Activated naive CD4-positive, alpha-beta T cell treated with anti-CD3 and anti-CD28 coated beads, Interleukin-2, amount 50 U/mL, for 72 hours (primary cell): ENCODE results near the gene TMEM132C. TPM values are rescaled to one million over a fixed set of nuclear protein-coding genes. Genes with fewer than 3 reads are reported as not detected.
A peak's percentile ranks its signal among the peaks of the same experiment; 100 is the strongest.
"Not testable (repeated sequence)": the region's sequence is repeated elsewhere in the genome, so short reads cannot be mapped to it uniquely, and the experiment has no call there.

Experiments used
- ATAC-seq, 2 donors: fragments of 150-1000 bp; cut with Tn5 transposase; 2 replicates each; pipeline ENCODE4 v1.10.0; 2021; ENCODE audit warnings: mild to moderate bottlenecking in 2 of 2, moderate library complexity in 2 of 2
- DNase-seq, 2 donors: peaks; one replicate each; pipeline ENCODE4 v3.0.0; 2021 to 2022; ENCODE audit warnings: low spot score in 2 of 2
- H3K27ac Mint-ChIP-seq, 2 donors: one replicate each; pipeline ENCODE4 v1.8.0; 2022; ENCODE audit warnings: mild to moderate bottlenecking in 2 of 2, mixed read lengths in 2 of 2
- H3K36me3 Mint-ChIP-seq, 2 donors: one replicate each; pipeline ENCODE4 v1.8.0; 2022; ENCODE audit warnings: mixed read lengths in 2 of 2
- H3K9me3 Mint-ChIP-seq, 2 donors: one replicate each; pipeline ENCODE4 v1.8.0; 2022; ENCODE audit warnings: mixed read lengths in 2 of 2
- total RNA-seq, 2 donors: library from RNA; stranded (reverse); gene quantifications; one replicate each; pipeline ENCODE4 v1.2.3, GENCODE V29; 2022

The TMEM132C gene
- total RNA-seq, 2 donors from 2014 or later, result not detected

- DNase-seq (no peak), ATAC-seq (no peak)
- H3K9me3 Mint-ChIP-seq, result peaks cover 13 to 20% of the 10 kb centered on the region in 2 donors
- H3K27ac Mint-ChIP-seq, result no peak overlapping the region
- H3K36me3 Mint-ChIP-seq, result peaks cover 0 to 7% of the 10 kb centered on the region in 2 donors
These were observed 311.1 kb downstream of the TMEM132C start for GRCh38 chr12:128578045-128578444.

- no peak for DNase-seq
- no peak for ATAC-seq
- Mint-ChIP-seq H3K36me3 (no peaks in the 10 kb centered on the region), H3K9me3 (peaks cover 5 to 19% of the 10 kb centered on the region in 2 donors), H3K27ac (no peak overlapping the region)
These were observed 314.4 kb downstream of the TMEM132C start for GRCh38 chr12:128581321-128581761.

- Mint-ChIP-seq H3K27ac (no peak overlapping the region), H3K36me3 (no peaks in the 10 kb centered on the region), H3K9me3 (peaks cover 5 to 15% of the 10 kb centered on the region in 2 donors)
- DNase-seq (no peak), ATAC-seq (no peak)
These were observed 316.5 kb downstream of the TMEM132C start for GRCh38 chr12:128583453-128583852.

GRCh38 chr12:128586451-128587029 lies 319.6 kb downstream of the TMEM132C start:
- ATAC-seq (no peak), DNase-seq (no peak)

GRCh38 chr12:128587918-128588317 lies 320.9 kb downstream of the TMEM132C start:
- H3K36me3 Mint-ChIP-seq, result no peaks in the 10 kb centered on the region
- no peak for ATAC-seq
- DNase-seq, result no peak
- H3K27ac Mint-ChIP-seq, result no peak overlapping the region
- peaks cover 0 to 6% of the 10 kb centered on the region in 2 donors for H3K9me3 Mint-ChIP-seq

More at GRCh38 chr12:128586451-128587029, 319.6 kb downstream of the TMEM132C start:
- no peak overlapping the region for H3K27ac Mint-ChIP-seq
- peaks cover 4 to 6% of the 10 kb centered on the region in 2 donors for H3K9me3 Mint-ChIP-seq
- H3K36me3 Mint-ChIP-seq, result no peaks in the 10 kb centered on the region

DNA sequence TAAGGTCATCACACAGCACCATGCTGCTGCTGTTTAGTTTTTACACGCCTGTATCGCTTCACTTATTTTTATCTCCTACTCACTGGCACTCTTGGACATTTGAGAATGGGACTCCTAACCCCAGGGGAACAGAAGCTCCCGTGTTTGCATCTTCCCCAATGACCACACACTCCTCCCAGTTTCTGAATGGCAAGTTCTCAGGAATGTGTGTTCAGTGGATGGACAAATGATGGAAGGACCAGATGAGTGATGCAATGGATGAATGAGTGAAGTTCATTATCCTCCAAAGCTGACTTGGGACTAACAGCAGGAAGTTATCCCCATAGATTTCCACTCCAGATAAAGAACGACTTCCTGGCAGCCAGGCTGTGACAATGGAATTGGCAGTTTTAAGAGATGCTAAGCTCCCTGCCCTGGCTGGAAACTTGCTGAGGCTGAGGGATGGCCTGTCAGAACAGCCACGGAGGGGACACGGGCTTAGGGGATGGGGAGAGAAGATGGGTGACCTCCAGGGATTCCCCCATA lies 325.3 kb downstream of the TMEM132C start:
- Mint-ChIP-seq H3K27ac (no peak overlapping the region), H3K36me3 (no peaks in the 10 kb centered on the region), H3K9me3 (no peaks in the 10 kb centered on the region)
- DNase-seq (no peak), ATAC-seq (no peak)

DNA sequence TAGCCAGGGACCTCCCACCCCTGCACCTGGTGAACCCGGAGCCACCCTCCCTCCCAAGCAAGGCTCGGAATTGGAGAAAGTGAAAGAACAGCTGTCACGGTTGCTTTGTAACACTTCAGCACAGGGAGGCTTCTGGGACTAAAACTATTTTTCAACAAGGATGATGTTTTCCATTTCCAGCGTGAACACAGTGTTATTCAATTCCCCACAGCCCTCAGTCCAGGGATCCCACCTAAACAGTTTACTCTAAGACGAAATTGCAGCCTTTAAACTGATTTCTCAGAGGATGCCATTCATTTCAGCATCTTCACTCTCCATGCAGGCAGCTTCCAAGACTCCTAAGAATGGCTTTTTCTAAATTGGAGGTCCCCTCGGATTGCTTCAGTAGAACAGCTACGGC lies 327.6 kb downstream of the TMEM132C start:
- no peak for ATAC-seq
- no peaks in the 10 kb centered on the region for H3K36me3 Mint-ChIP-seq
- DNase-seq, result no peak
- no peak overlapping the region for H3K27ac Mint-ChIP-seq
- peaks cover 4 to 5% of the 10 kb centered on the region in 2 donors for H3K9me3 Mint-ChIP-seq

DNA sequence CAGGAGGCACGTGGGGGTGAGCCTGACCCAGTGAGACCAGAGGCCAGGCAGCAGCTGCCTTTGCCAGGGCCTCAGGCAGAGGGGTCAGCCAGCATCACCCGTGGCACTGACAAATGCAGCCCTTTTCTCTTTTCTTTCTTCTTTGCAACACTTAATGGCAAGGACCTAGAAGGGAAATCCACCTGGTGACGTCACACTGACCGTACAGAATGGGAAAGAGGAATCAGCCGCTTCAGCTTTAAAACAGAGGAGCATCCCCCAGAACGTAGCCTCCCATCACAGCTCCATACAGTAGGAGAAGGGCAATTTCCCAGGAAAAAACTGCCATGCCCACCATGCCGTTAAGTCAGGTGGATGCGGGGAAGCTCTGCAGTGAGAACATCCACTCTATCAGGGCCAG lies 328.6 kb downstream of the TMEM132C start:
- Mint-ChIP-seq H3K27ac (no peak overlapping the region), H3K36me3 (no peaks in the 10 kb centered on the region), H3K9me3 (peaks cover 4 to 5% of the 10 kb centered on the region in 2 donors)
- no peak for DNase-seq
- no peak for ATAC-seq

DNA sequence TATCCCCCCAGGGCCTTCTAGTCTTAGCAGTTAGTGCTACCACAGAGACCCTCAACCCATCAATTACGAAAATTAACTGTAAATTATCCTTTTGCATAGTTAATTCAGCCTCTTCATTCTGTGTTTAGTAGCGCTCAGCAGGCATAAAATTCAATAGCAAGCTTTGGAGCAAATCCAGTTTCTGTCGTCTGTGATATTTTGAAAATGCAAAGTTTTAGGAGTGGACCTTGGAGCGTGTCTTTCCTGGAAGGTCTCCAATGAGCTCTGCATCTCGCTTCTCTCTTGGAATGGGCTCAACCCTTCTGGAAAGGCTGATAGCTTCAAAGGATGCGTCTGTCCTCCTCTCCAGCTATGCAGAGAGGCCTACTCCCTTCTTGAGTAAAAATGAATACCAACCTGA lies 333.9 kb downstream of the TMEM132C start:
- H3K9me3 Mint-ChIP-seq, result peaks cover 4 to 5% of the 10 kb centered on the region in 2 donors
- no peak overlapping the region for H3K27ac Mint-ChIP-seq
- no peak for ATAC-seq
- no peak for DNase-seq
- no peaks in the 10 kb centered on the region for H3K36me3 Mint-ChIP-seq

- no peaks in the 10 kb centered on the region for H3K9me3 Mint-ChIP-seq
- ATAC-seq (no peak), DNase-seq (no peak)
- no peaks in the 10 kb centered on the region for H3K36me3 Mint-ChIP-seq
- no peak overlapping the region for H3K27ac Mint-ChIP-seq
These were observed 336.7 kb downstream of the TMEM132C start for GRCh38 chr12:128603573-128604115.

DNA sequence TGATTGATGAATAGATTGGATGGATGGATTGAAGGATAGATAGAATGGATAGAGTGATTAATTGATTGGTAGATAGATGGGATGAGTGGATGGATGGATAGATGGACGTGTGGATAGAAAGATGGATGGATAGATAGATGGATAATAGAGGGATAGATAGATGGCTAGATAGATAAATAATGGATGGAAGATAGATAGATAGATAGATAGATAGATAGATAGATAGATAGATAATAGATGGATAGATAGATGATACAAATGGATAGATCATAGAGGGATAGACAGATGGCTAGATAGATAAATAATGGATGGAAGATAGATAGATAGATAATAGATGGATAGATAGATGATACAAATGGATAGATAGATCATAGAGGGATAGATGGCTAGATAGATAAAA lies 337.2 kb downstream of the TMEM132C start:
- not testable (repeated sequence) for DNase-seq, H3K9me3 Mint-ChIP-seq, ATAC-seq, H3K27ac Mint-ChIP-seq, H3K36me3 Mint-ChIP-seq

GRCh38 chr12:128606051-128606450 lies 339.1 kb downstream of the TMEM132C start:
- ATAC-seq, result no peak
- no peaks in the 10 kb centered on the region for H3K36me3 Mint-ChIP-seq
- H3K27ac Mint-ChIP-seq, result no peak overlapping the region
- no peaks in the 10 kb centered on the region for H3K9me3 Mint-ChIP-seq
- DNase-seq, result no peak

GRCh38 chr12:128606538-128606937 lies 339.6 kb downstream of the TMEM132C start:
- peak overlapping the region in 1 of 2 donors; percentile 45 for H3K27ac Mint-ChIP-seq
- H3K36me3 Mint-ChIP-seq, result no peaks in the 10 kb centered on the region
- no peak for DNase-seq
- ATAC-seq, result no peak
- no peaks in the 10 kb centered on the region for H3K9me3 Mint-ChIP-seq

- Mint-ChIP-seq H3K27ac (no peak overlapping the region), H3K36me3 (no peaks in the 10 kb centered on the region), H3K9me3 (no peaks in the 10 kb centered on the region)
- no peak for DNase-seq
- no peak for ATAC-seq
These were observed 340.0 kb downstream of the TMEM132C start for GRCh38 chr12:128606970-128607369.

DNA sequence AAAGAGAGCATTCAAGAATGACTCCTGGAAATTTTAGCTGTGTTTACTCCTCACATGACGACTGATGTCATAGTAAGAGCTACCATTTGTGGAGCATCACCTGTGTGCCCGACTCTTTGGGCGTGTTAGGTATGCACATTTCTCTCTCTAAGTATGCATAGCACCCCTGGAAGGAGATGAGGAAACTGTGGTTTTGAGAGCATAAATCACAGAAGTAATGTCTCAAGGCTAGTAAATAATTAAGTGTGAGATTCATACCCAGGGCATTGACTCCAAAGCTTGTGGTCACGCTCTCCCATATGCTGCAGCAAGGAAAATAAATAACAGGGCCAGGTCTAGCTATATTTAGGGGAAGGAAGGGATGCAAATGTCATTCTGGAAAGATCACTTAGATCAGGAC lies 340.7 kb downstream of the TMEM132C start:
- Mint-ChIP-seq H3K9me3 (no peaks in the 10 kb centered on the region), H3K27ac (no peak overlapping the region), H3K36me3 (no peaks in the 10 kb centered on the region)
- no peak for DNase-seq
- no peak for ATAC-seq

GRCh38 chr12:128609861-128610260 lies 342.9 kb downstream of the TMEM132C start:
- no peak for DNase-seq
- ATAC-seq, result no peak
- no peak overlapping the region for H3K27ac Mint-ChIP-seq
- H3K36me3 Mint-ChIP-seq, result no peaks in the 10 kb centered on the region
- H3K9me3 Mint-ChIP-seq, result no peaks in the 10 kb centered on the region

DNA sequence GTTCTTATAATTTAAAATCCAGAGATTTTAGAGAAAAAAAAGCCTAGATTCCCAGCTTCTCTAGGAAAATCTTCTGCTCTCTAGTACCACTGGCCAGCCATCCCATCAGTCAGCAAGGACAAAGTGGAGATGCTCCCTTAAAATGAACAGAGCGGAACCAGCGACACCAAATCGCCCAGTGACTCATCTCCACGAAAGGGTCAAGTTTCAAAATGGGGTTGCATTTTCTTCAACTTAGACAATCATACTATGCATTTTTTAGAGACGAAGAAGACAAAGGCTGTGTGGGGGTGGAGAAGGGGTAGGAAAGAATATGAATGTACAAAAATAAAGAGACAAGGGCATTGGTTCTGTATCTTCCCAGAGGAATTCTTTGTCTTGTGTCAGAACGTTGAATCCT lies 344.8 kb downstream of the TMEM132C start:
- no peak for ATAC-seq
- no peak overlapping the region for H3K27ac Mint-ChIP-seq
- DNase-seq, result no peak
- no peaks in the 10 kb centered on the region for H3K36me3 Mint-ChIP-seq
- H3K9me3 Mint-ChIP-seq, result no peaks in the 10 kb centered on the region
